ENCODE data around the gene TBXAS1.
"Not testable (repeated sequence)": the region's sequence is repeated elsewhere in the genome, so short reads cannot be mapped to it uniquely, and the experiment has no call there.

TBXAS1 gene

DNA sequence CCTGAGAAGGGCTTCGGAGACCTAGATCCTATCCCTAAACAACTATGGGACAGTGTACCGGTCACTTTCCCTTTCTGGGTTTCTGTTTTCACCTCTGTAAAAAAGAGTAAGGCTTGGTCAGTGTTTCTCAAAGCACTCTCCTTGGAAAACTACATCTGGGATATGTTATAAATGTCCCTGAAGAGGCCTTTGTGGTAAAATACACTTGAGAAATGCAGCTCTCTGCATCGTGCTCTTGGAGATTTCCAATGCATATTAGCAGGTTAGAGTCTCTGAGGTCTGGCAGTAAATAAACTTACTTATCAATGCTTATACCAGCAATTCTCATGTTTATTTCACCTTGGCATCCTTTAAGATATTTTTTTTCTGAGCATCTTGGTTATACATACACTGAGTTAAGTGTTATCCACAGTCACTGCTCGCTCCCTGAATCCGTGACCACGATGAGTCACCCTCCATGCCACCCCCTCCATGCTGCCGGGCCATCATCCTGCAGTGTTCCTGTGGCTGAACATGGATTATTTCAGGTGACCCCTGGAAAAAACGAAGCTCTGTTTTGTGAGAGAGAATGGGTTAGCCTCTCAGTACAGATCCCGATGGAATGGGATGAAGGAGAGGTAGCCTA, 3.3 kb upstream of the TBXAS1 start:
- peak; percentile 80 for DNase-seq (ENCODE audit: low read depth, low spot score)

DNA sequence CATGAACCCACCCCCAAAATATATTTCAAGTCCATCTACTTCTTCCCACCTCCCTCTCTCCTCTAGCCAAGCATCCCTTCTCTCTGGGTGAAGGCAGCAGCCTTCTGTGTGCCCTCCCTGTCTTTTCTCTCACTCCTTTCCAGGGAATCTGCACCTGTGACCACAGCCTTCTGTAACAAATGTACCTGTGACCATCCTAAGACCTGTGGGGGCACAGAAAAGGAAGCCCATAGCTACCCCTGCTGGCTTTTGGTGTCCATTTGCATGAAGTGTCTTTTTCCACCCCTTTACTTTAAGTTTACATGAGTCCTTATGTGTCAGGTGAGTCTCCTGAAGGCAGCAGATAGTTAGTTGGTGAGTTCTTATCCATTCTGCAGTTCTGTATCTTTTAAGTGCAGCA, 2.0 kb upstream of the TBXAS1 start:
- DNase-seq (ENCODE audit: low read depth, low spot score) = no peak

- no peak for DNase-seq (ENCODE audit: low read depth, low spot score)
These were observed 618 bp upstream of the TBXAS1 start for GRCh38 chr7:139828446-139828845.

DNA sequence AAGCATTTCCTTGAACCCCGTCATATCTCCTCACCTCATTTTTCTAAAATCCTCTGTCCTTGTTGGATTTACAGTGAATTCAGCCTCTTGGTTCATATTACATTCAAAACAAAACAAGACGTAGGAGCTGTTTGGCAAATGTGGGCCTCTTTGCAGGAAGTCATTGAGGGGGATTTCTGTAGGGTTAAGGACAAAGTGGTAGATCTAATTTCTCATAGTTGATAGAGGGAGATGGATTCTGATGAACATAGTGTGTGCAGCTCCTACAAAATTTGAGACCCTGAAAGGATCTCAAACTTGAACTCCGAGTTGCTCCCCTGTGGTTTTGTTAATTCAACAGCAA, 682 bp downstream of the TBXAS1 start:
- no peak for DNase-seq (ENCODE audit: low read depth, low spot score)

GRCh38 chr7:139830292-139830691, 1.2 kb downstream of the TBXAS1 start:
- no peak for DNase-seq (ENCODE audit: low read depth, low spot score)

DNA sequence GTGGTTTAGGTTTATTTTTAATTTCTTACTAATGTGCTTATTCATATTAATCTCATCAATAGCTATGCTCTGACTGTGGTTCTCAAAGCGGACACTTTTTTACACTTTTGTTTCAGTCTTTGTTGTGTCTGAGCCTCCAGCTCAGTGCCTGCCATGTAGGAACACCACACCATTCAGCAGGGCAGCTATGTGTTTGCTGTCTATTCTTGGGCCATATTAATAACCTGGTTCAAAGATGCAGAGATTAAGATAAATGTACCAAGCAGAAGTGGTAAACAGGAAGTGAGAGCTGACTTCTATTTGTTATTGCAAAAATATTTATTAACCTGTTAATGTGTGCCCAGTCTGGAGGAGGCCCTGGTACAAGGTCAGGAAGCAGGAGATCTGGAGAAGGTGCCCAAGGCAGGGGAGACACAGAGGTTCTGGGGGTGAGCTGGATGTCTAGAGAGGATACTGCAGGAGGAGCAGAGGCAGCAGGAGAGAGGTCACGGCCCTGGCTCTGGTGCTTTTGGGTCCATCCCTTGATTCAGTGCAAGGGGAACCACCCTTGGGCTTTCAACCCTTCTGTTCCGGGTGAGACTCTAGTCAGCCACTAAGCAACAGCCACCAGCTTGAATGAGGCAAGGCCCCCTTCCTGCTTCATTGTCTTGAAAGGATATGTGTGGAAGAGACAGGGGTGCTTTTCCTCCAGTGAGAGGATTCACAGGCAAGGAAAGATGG, 1.9 kb downstream of the TBXAS1 start:
- no peak for DNase-seq (ENCODE audit: low read depth, low spot score)

DNA sequence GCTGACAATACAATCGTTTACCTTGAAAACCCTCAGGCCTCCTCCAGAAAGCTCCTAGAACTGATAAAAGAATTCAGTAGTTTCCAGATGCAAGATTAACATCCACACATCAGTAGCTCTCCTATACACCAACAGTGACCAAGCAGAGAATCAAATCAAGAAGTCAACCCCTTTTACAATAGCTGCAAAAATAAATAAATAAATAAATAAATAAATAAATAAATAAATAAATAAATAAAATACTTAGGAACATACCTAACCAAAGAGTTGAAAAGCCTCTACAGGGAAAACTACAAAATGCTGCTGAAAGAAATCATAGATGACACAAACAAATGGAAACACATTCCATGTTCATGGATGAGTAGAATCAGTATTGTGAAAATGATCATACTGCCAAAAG, 6.8 kb downstream of the TBXAS1 start:
- not testable (repeated sequence) for DNase-seq (ENCODE audit: low read depth, low spot score)

GRCh38 chr7:139837291-139837690, 8.2 kb downstream of the TBXAS1 start:
- DNase-seq (ENCODE audit: low read depth, low spot score) = not testable (repeated sequence)

DNA sequence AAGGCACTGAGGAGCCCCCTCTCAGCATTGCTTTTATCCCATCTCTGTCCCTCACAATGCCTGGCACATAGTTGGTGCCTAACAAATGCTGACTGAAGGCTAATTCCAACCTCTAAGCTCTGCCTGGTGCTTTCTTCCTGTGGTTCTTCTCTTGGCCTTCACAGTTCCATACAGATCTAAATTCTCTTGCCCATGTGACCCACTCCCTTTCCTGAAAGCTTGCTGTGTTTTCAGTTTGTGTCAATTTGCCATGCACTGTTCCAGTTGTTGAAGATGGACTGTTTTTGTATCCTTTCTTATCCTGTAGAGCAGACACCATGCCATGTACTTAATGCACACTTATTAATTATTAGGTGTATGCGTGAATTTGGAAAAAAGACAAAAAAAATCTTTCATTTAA, 9.2 kb downstream of the TBXAS1 start:
- no peak for DNase-seq (ENCODE audit: low read depth, low spot score)

DNA sequence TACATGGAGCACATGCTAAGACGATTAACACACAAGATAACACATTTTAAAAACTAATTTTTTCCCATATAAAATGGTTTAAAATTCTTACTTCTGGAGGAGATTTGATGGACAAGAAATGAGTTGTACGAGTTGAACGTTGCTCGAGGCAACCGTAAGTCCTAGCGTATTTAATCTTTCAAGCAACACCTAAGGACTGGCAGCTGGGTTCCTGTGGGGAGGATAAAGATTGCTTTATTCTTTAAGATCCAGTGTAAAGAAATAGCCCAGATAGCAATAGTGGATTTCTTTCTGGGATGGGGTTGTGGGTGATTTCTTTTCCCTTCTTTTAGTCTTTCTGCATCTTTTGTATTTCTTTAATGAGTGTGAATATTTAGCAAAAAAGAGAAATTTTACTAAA, 9.8 kb downstream of the TBXAS1 start:
- no peak for DNase-seq (ENCODE audit: low read depth, low spot score)

DNA sequence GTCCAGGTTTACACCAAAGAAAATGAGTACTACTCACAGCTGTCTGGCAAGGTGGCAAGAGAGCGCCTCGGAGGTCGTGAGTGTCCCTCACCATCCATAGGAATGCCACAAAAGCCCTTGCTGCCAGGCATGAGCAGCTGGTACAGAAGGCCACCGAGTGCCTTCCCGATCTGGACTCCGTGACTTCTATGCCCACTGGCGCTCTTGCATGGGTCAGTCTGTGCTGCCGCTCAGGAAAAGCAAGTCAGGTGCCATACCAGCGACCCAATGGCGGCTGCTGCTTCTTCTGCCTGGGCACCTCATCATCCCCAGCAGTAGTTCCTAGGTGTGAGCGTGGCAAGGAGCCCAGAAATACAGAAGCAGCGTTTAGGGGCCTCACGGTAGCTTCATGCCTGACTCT, 11.7 kb downstream of the TBXAS1 start:
- no peak for DNase-seq (ENCODE audit: low read depth, low spot score)

GRCh38 chr7:139842401-139843210, 13.5 kb downstream of the TBXAS1 start:
- DNase-seq (ENCODE audit: low read depth, low spot score) = no peak

DNA sequence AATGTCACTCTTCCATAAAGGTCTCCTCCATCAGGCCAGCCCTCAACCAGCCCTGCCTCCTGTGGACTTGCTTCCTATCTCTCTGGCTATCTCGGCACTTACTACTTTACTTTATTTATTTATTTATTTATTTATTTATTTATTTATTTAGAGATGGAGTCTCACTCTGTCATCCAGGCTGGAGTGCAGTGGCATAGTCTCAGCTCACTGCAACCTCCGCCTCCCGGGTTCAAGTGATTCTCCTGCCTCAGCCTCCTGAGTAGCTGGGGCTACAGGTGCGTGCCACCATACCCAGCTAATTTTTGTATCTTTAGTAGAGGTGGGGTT, 14.1 kb downstream of the TBXAS1 start:
- not testable (repeated sequence) for DNase-seq (ENCODE audit: low read depth, low spot score)

GRCh38 chr7:139844779-139845442, 15.8 kb downstream of the TBXAS1 start:
- DNase-seq (ENCODE audit: low read depth, low spot score) = no peak

DNA sequence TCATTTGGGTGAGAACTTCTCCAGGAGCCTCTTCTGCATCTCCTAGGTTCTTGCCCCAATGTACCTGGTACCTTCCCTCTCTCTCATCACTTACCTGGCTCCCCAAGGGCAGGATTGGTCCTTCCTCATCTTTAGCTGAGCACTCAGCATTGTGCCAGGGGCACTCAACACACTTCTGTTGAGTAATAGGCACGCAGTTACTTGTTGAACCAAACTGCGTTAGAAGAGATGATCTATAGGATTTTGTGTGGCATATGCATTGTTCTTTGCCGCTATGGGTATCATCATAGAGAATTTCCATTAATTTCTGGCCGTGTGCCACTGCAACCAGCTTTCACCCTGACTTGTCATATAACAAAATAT, 16.4 kb downstream of the TBXAS1 start:
- no peak for DNase-seq (ENCODE audit: low read depth, low spot score)

- DNase-seq (ENCODE audit: low read depth, low spot score) = no peak
These were observed 17.2 kb downstream of the TBXAS1 start for GRCh38 chr7:139846297-139846696.

DNA sequence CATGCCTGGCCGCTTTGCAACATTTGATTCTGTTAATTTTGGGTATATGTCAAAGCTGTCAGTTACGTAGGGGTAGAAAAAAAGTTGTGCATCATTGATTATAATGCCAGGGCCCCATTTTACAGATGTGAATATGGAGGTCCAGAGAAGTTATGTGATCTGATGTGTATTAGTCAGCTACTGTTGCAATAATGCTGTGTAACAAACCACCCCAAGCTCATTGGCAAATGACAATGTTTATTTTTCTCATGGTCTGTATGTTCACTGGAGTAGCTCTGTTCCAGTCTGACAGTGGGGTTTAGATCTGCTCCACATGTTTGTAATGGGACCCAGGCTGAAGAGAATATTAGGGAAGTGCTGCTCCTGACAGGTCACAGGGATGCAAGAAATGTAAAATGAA, 19.2 kb downstream of the TBXAS1 start:
- no peak for DNase-seq (ENCODE audit: low read depth, low spot score)

DNA sequence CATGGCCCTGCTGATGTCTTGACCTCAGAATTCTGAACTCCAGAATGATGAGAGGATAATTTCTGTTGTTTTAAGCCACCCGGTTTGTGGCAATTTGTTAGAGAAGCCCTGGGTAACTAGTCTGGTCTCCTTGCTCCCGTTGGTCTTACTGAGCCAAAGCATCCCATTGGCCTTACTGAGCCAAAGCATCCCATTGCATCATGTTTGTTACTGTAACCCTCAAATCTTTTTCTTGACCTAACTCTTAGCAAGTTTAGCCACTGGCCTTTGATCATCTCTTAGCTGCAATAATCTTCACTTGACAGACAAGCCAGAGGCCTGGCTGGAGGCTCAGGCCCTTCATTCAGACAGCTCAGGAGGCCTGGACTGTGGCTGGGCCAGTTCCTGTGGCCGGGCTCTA, 21.8 kb downstream of the TBXAS1 start:
- no peak for DNase-seq (ENCODE audit: low read depth, low spot score)

DNA sequence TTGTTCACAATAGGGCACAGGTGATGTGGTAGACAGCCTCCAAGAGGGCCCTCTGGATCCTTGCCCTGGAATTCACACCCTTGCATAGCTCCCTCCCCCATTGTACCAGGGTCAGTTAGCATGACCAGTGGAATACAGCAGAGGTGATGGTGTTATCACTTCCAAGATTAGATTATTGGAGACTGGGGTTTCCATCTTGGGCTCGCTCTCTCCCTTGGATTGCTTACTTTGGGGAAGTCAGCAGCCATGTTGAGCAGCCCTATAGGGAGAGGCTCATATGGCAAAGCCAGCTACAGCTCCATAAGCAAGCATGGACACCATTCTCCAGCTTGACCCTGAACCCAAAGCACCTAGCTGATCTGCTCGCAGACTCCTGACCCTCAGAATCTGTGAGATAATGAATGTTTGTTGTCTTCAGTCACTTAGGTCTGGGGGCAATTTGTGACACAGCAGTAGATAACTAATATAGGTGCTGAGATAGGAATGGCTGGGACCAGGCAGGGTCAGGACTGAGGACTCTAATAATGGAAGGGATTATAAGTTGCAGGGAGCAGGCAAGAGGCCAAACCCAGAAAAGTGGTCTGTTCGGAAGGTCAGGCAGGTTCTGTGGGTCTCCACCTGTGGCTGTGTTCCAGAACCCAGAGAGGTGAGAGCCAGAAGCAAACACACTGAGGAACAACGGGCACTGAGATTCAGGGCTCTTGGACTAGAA, 22.9 kb downstream of the TBXAS1 start:
- DNase-seq (ENCODE audit: low read depth, low spot score) = no peak

DNA sequence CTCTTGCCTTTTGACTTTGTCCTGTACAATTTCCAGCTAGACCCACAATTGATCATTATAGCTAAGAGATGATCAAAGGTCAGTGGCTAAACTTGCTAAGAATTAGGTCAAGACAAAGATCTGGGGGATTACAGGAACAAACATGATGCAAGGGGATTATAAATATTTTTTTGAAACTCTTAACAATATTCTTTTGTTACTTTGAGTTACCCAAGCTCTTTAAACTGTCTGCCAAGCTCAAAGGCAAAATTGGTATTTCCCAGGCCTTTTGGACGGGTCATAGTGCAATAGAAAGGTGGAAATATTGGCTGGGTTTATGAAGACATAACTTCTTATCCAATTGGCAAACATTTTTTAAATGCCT, 23.4 kb downstream of the TBXAS1 start:
- no peak for DNase-seq (ENCODE audit: low read depth, low spot score)

GRCh38 chr7:139853506-139854123, 24.6 kb downstream of the TBXAS1 start:
- no peak for DNase-seq (ENCODE audit: low read depth, low spot score)

- DNase-seq (ENCODE audit: low read depth, low spot score) = peak; percentile 39
These were observed 25.1 kb downstream of the TBXAS1 start for GRCh38 chr7:139854124-139854511.

Measured in astrocyte of the hippocampus (primary cell).